CD4-positive, alpha-beta T cell (primary cell): Measurements from ENCODE around the gene FMO1. TPM values are rescaled to one million over a fixed set of nuclear protein-coding genes. Genes with fewer than 3 reads are reported as not detected.
"Not testable (repeated sequence)": the region's sequence is repeated elsewhere in the genome, so short reads cannot be mapped to it uniquely, and the experiment has no call there.

ENCODE experiments used
- ATAC-seq: fragments of 200-7000 bp; cut with Tn5 transposase; one replicate; pipeline ENCODE4 v1.10.0; 2022; ENCODE audit warnings: mild to moderate bottlenecking; ENCODE audit not compliant: poor library complexity
- CTCF ChIA-PET: fragments of 350-600 bp; sonication (Branson Sonifier 250); formaldehyde crosslinking; loops from one replicate; lab custom pipeline; 2021; ENCODE audit warnings: antibody characterized with exemption, inconsistent platforms; lab: Charles Lee
- POLR2A ChIA-PET: fragments of 350-600 bp; sonication (Branson Sonifier 250); formaldehyde crosslinking; loops from one replicate; lab custom pipeline; 2021; ENCODE audit warnings: antibody characterized with exemption, inconsistent platforms; lab: Charles Lee
- DNase-seq, 14 experiments: peaks; one replicate each; pipeline ENCODE4 v3.0.0-alpha.2; 2013 to 2020; ENCODE audit warnings: mixed read lengths in 2 of 14
- H3K27ac ChIP-seq, 2 donors: one replicate each; pipeline versions ENCODE4 v1.5.1 to v1.7.0; 2013; ENCODE audit warnings: low read length in 2 of 2, low read depth in 1 of 2, mild to moderate bottlenecking in 1 of 2
- H3K27me3 ChIP-seq, 2 experiments: 1 replicate in 1 of 2; 2 replicates in 1 of 2; pipeline versions ENCODE4 v1.6.1 to v1.7.0; 2013; ENCODE audit warnings: low read length in 2 of 2, control low read depth in 1 of 2, mild to moderate bottlenecking in 1 of 2, moderate library complexity in 1 of 2; ENCODE audit not compliant: insufficient read depth in 2 of 2, control insufficient read depth in 1 of 2
- H3K36me3 ChIP-seq: one replicate; pipeline ENCODE4 v1.6.1; 2013; ENCODE audit warnings: low read length, control low read depth; ENCODE audit not compliant: insufficient read depth
- H3K4me1 ChIP-seq: one replicate; pipeline ENCODE4 v1.6.1; 2013; ENCODE audit warnings: low read length, control low read depth; ENCODE audit not compliant: insufficient read depth
- H3K4me3 ChIP-seq: one replicate; pipeline ENCODE4 v1.5.1; 2013; ENCODE audit warnings: mild to moderate bottlenecking, low read length, moderate library complexity
- H3K9me3 ChIP-seq, 2 experiments: 1 replicate in 1 of 2; 2 replicates in 1 of 2; pipeline versions ENCODE4 v1.6.1 to v1.7.0; 2013; ENCODE audit warnings: low read length in 2 of 2, mild to moderate bottlenecking in 2 of 2, control low read depth in 1 of 2, moderate library complexity in 1 of 2; ENCODE audit not compliant: control insufficient read depth in 1 of 2, insufficient read depth in 1 of 2
- H3K27ac Mint-ChIP-seq: one replicate; pipeline ENCODE4 v1.8.0; 2020; ENCODE audit warnings: mixed read lengths
- H3K27me3 Mint-ChIP-seq: one replicate; pipeline ENCODE4 v1.8.0; 2021; ENCODE audit warnings: mixed read lengths
- H3K36me3 Mint-ChIP-seq: one replicate; pipeline ENCODE4 v1.8.0; 2021; ENCODE audit warnings: low read depth, mixed read lengths
- H3K4me1 Mint-ChIP-seq: one replicate; pipeline ENCODE4 v1.8.0; 2021; ENCODE audit warnings: low read depth, mixed read lengths
- H3K4me3 Mint-ChIP-seq: one replicate; pipeline ENCODE4 v1.8.0; 2020; ENCODE audit warnings: mild to moderate bottlenecking, mixed read lengths
- H3K9me3 Mint-ChIP-seq: one replicate; pipeline ENCODE4 v1.8.0; 2020; ENCODE audit warnings: mixed read lengths
- CTCF ChIP-seq: fragments of 200-600 bp; IDR thresholded peaks from one replicate; pipeline ENCODE4 v1.8.0; 2022; ENCODE audit warnings: antibody characterized with exemption, mild to moderate bottlenecking
- intact Hi-C, 2 experiments: fragments of 100-400 bp; cut with DNase I in 1 of 2; cut with micrococcal nuclease in 1 of 2; formaldehyde crosslinking; loops; one replicate each; pipeline versions ENCODE4 v1.15.1 to v1.9.0; 2023 to 2025; cut with DNase I, micrococcal nuclease
- total RNA-seq, 174 experiments: library from RNA in 2 of 174; stranded (reverse) in 2 of 174; gene quantifications; one replicate each; pipeline ENCODE4 v1.2.3 and lab custom pipeline; 2021 to 2026

The FMO1 gene
- total RNA-seq, 2 experiments from 2014 or later = not detected

DNA sequence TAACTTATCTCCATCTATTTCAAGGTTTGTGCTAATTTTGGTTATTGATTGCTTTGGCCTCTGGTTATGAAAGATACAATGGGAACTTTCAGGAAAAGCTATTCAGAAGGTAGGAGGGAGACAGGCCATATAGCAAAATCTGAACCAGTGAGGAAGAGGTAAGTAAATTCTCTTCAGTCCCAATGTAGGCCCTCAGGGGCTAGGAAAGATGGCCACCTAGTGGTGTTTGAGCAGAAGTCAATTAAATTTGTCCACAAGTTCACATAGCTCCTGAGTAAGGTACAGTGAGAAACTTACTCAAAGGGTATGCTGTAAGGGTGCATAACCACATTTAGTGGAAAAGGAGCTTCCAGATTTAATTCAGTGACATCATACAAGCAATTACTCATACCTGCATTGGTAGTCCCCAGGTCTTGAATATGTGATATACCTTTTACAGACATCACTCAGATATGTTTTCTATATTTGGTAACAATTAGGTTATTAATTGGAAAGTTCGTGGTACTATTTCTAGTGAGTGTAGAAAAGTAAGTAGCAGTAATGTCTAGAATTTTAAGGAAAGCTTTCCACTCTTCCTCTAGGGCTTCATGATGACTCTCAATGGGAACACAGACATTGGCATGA lies 21.4 kb upstream of the FMO1 start:
- POLR2A ChIA-PET = interaction anchor here (0.8 kb wide), 1 partner anchor 87 kb away, joined by 3 read pairs; no protein-coding TSS in a partner anchor
- H3K27ac ChIP-seq = no peak overlapping the region
- Mint-ChIP-seq H3K9me3 (no peaks in the 10 kb centered on the region), H3K4me3 (no peak overlapping the region), H3K27me3 (peaks cover 15% of the 10 kb centered on the region), H3K27ac (no peak overlapping the region), H3K4me1 (no peaks in the 10 kb centered on the region), H3K36me3 (no peaks in the 10 kb centered on the region)
- no peaks in the 10 kb centered on the region for H3K9me3 ChIP-seq
- no peaks in the 10 kb centered on the region for H3K4me1 ChIP-seq
- CTCF ChIA-PET = interaction anchor here (1.2 kb wide), 1 partner anchor 10 kb away, joined by 3 read pairs; no protein-coding TSS in a partner anchor
- peak; percentile 35 for TF ChIP-seq CTCF
- ATAC-seq = no peak
- peak in 3 of 14 experiments; percentile 7 to 32 (median 31) for DNase-seq
- peaks cover 0 to 4% of the 10 kb centered on the region in 2 experiments for H3K27me3 ChIP-seq
- H3K4me3 ChIP-seq = no peak overlapping the region
- intact Hi-C loops = no loop called here
- H3K36me3 ChIP-seq = no peaks in the 10 kb centered on the region

DNA sequence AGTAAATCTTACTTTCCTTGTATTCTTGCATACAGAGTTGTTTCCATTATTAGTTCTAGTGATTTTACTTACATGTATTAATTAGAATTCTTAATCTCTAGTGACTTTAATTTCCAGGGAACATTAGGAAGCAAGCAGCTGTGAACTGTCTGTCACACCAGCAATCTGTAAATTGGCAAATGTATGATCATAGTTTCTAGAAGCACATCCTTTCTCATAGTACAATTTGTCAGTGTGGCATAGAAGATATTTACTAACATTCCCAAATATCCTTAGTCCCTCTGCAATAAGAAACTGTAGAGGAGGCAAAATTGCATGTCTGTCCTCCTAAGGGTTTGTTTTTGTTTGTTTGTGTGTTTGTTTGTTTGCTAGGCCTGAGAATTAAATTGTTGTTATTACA lies 17.0 kb upstream of the FMO1 start:
- Histone ChIP-seq H3K27ac (no peak overlapping the region), H3K4me1 (no peaks in the 10 kb centered on the region), H3K36me3 (no peaks in the 10 kb centered on the region), H3K27me3 (peaks cover 4 to 5% of the 10 kb centered on the region in 2 experiments), H3K4me3 (no peak overlapping the region), H3K9me3 (no peaks in the 10 kb centered on the region)
- H3K36me3 Mint-ChIP-seq = no peaks in the 10 kb centered on the region
- H3K27ac Mint-ChIP-seq = no peak overlapping the region
- POLR2A ChIA-PET = no interaction called here
- DNase-seq = no peak
- no peak overlapping the region for H3K4me3 Mint-ChIP-seq
- TF ChIP-seq CTCF = no peak
- ATAC-seq = no peak
- no peaks in the 10 kb centered on the region for H3K9me3 Mint-ChIP-seq
- peaks cover 21% of the 10 kb centered on the region for H3K27me3 Mint-ChIP-seq
- H3K4me1 Mint-ChIP-seq = no peaks in the 10 kb centered on the region
- intact Hi-C loops = no loop called here
- CTCF ChIA-PET = no interaction called here

GRCh38 chr1:171233183-171233582 lies 15.1 kb upstream of the FMO1 start:
- no peak overlapping the region for H3K27ac ChIP-seq
- ChIA-PET POLR2A (no interaction called here), CTCF (no interaction called here)
- Mint-ChIP-seq H3K4me1 (no peaks in the 10 kb centered on the region), H3K9me3 (peaks cover 3% of the 10 kb centered on the region), H3K36me3 (no peaks in the 10 kb centered on the region), H3K4me3 (no peak overlapping the region), H3K27ac (no peak overlapping the region), H3K27me3 (peaks cover 30% of the 10 kb centered on the region)
- intact Hi-C loops = no loop called here
- peaks cover 0 to 8% of the 10 kb centered on the region in 2 experiments for H3K9me3 ChIP-seq
- no peak overlapping the region for H3K4me3 ChIP-seq
- no peaks in the 10 kb centered on the region for H3K36me3 ChIP-seq
- H3K4me1 ChIP-seq = no peaks in the 10 kb centered on the region
- ATAC-seq (no peak), DNase-seq (no peak)
- TF ChIP-seq CTCF = no peak
- peaks cover 4 to 9% of the 10 kb centered on the region in 2 experiments for H3K27me3 ChIP-seq

DNA sequence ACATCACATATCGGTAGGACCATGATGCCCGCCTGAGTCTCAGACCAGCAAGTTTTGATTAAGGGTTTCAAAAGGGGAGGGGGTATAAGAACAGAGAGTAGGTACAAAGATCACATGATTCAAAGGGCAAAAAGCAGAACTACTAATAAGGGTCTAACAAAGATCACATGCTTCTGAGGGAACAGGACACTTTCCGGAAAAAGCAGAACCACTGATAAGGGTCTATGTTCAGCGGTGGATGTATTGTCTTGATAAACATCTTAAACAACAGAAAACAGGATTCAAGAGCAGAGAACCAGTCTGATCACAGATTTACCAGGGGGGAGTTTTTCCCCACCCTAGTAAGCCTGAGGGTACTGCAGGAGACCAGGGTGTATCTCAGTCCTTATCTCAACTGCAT lies 12.1 kb upstream of the FMO1 start:
- POLR2A ChIA-PET, H3K4me3 ChIP-seq, intact Hi-C loops, H3K27ac ChIP-seq, H3K4me1 Mint-ChIP-seq, H3K4me1 ChIP-seq, ATAC-seq, H3K4me3 Mint-ChIP-seq, H3K36me3 ChIP-seq, DNase-seq, H3K36me3 Mint-ChIP-seq, H3K27ac Mint-ChIP-seq, H3K27me3 ChIP-seq, H3K9me3 ChIP-seq: not testable (repeated sequence)
- Mint-ChIP-seq H3K27me3 (peaks cover 35% of the 10 kb centered on the region), H3K9me3 (peaks cover 14% of the 10 kb centered on the region)
- CTCF ChIA-PET = interaction anchor here (1.4 kb wide), 1 partner anchor 10 kb away, joined by 3 read pairs; no protein-coding TSS in a partner anchor
